ENCODE measurements around the gene A1BG. TPM values are rescaled to one million over a fixed set of nuclear protein-coding genes. Genes with fewer than 3 reads are reported as not detected.

A1BG gene
- total and polyA plus RNA-seq, 2 of the 13 experiments (the other 11 are each of a cell fraction or from before 2014, with no cell fraction given), result 14.7 to 41.4 TPM

DNA sequence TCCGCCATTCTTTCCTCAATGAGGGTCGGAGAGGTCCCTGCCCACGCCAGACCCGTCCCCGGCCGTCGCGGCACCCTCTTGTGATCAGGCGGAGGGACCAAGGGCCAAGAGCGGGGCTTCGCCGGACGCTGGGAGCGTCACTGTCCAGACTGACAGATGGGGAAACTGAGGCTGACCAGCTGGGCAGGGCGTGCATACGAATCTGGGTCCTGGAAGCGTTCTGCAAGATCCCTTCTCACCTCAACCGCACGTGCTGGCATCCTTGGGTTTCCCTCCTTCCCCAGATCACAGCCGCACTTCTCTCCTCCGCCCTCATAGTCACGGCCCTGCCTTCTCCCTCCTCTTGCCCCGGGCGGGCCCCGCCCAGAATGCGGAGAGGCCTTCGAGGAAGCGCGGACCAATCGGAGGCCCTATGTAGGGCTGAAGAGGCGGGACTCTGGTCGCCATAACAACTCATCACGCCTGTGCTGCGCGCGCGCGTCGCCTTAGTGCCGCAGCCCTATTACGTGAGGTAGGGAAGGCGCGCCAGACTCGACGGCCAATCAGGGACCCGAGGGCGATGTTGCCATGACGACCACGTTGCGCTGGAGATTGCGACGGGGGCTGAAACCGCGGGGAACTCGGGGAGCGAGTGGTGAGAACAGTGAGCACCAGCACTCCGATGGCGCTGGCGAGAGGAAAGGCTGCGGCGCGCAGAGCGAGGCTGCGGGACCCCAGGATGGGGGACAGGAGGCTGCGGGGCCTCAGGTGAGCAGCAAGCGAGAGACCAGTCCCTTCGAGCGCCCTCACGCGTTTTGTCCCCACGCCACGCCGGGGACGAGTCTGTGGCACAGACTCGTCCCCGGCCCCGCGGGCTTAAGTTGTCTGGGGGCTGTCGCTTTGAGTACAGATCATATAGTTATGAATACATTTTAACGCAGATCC, 47.9 kb upstream of the A1BG start (continued):
- TF ChIP-seq, protein P1, sequence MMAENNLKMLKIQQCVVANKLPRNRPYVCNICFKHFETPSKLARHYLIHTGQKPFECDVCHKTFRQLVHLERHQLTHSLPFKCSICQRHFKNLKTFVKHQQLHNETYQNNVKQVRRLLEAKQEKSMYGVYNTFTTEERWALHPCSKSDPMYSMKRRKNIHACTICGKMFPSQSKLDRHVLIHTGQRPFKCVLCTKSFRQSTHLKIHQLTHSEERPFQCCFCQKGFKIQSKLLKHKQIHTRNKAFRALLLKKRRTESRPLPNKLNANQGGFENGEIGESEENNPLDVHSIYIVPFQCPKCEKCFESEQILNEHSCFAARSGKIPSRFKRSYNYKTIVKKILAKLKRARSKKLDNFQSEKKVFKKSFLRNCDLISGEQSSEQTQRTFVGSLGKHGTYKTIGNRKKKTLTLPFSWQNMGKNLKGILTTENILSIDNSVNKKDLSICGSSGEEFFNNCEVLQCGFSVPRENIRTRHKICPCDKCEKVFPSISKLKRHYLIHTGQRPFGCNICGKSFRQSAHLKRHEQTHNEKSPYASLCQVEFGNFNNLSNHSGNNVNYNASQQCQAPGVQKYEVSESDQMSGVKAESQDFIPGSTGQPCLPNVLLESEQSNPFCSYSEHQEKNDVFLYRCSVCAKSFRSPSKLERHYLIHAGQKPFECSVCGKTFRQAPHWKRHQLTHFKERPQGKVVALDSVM (CRISPR knock-in tag; IDR thresholded peaks at IDR 0.05), result no peak
- TF ChIP-seq ZC3H4 (CRISPR knock-in tag; IDR thresholded peaks at IDR 0.05; ENCODE audit: borderline replicate concordance), result no peak
- TF ChIP-seq HNRNPL (IDR thresholded peaks at IDR 0.05; ENCODE audit: low read depth, low read length), result no peak
- TF ChIP-seq ZNF7 (CRISPR knock-in tag; IDR thresholded peaks at IDR 0.05), result no peak
- TF ChIP-seq, protein P2, sequence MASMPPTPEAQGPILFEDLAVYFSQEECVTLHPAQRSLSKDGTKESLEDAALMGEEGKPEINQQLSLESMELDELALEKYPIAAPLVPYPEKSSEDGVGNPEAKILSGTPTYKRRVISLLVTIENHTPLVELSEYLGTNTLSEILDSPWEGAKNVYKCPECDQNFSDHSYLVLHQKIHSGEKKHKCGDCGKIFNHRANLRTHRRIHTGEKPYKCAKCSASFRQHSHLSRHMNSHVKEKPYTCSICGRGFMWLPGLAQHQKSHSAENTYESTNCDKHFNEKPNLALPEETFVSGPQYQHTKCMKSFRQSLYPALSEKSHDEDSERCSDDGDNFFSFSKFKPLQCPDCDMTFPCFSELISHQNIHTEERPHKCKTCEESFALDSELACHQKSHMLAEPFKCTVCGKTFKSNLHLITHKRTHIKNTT (CRISPR knock-in tag; IDR thresholded peaks at IDR 0.05), result no peak
- TF ChIP-seq NFRKB (IDR thresholded peaks at IDR 0.05), result no peak
- TF ChIP-seq THAP11 (CRISPR knock-in tag; IDR thresholded peaks at IDR 0.05), result peak; percentile 86
- TF ChIP-seq ARID4A (CRISPR knock-in tag; IDR thresholded peaks at IDR 0.05; ENCODE audit: borderline replicate concordance), result peak; percentile 93
- TF ChIP-seq, protein P3, sequence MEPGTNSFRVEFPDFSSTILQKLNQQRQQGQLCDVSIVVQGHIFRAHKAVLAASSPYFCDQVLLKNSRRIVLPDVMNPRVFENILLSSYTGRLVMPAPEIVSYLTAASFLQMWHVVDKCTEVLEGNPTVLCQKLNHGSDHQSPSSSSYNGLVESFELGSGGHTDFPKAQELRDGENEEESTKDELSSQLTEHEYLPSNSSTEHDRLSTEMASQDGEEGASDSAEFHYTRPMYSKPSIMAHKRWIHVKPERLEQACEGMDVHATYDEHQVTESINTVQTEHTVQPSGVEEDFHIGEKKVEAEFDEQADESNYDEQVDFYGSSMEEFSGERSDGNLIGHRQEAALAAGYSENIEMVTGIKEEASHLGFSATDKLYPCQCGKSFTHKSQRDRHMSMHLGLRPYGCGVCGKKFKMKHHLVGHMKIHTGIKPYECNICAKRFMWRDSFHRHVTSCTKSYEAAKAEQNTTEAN (CRISPR knock-in tag; conservative IDR thresholded peaks at IDR 0.05), result no peak
- no peak for TF ChIP-seq ZNF720 (CRISPR knock-in tag; IDR thresholded peaks at IDR 0.05)
- 0 out of 2 replicates have a peak, but pooled peaks have one; percentile 29 for TF ChIP-seq GATAD2A (CRISPR knock-in tag; IDR thresholded peaks at IDR 0.05)
- no peak for TF ChIP-seq ZNF414 (CRISPR knock-in tag; IDR thresholded peaks at IDR 0.05)
- TF ChIP-seq SMARCC2 (IDR thresholded peaks at IDR 0.05), result no peak
- peak; percentile 82; the same call in 1 of the 2 replicates for TF ChIP-seq ZNF547 (CRISPR knock-in tag; IDR thresholded peaks at IDR 0.05)
- TF ChIP-seq HNF4G (IDR thresholded peaks at IDR 0.05; ENCODE audit: borderline replicate concordance, low read depth, low read length), result no peak
- 0 out of 2 replicates have a peak, but pooled peaks have one; percentile 27 for TF ChIP-seq HNF4G (CRISPR knock-in tag; IDR thresholded peaks at IDR 0.05; ENCODE audit: borderline replicate concordance, low read depth)
- peak; percentile 44; the same call in 1 of the 2 replicates for TF ChIP-seq UBTF (CRISPR knock-in tag; IDR thresholded peaks at IDR 0.05)
